H1 (cell line): ENCODE results near the gene SEMA6A. TPM values are rescaled to one million over a fixed set of nuclear protein-coding genes. Genes with fewer than 3 reads are reported as not detected.

ENCODE experiments used
- ATF3 ChIP-seq: IDR thresholded peaks from 2 replicates; pipeline ENCODE4 v1.6.1; 2011; ENCODE audit warnings: low read depth, mild to moderate bottlenecking, low read length; ENCODE audit not compliant: insufficient read depth
- BACH1 ChIP-seq: IDR thresholded peaks from 2 replicates; pipeline ENCODE4 v1.6.1; 2012; ENCODE audit warnings: low read length, improper control_type of control experiment
- BCL11A ChIP-seq, 2 experiments: IDR thresholded peaks; one replicate each; pipeline ENCODE4 v1.6.1; 2011; ENCODE audit warnings: low read depth in 2 of 2, low read length in 2 of 2, mild to moderate bottlenecking in 2 of 2
- CREB1 ChIP-seq: IDR thresholded peaks from 2 replicates; pipeline ENCODE4 v1.6.1; 2012; ENCODE audit warnings: inconsistent platforms
- CTBP2 ChIP-seq: IDR thresholded peaks from 2 replicates; pipeline ENCODE4 v1.7.0; 2011; ENCODE audit warnings: borderline replicate concordance, mild to moderate bottlenecking, moderate library complexity, mixed read lengths, low read length; ENCODE audit not compliant: insufficient read depth, insufficient read length
- GABPA ChIP-seq: IDR thresholded peaks from 2 replicates; pipeline ENCODE4 v1.6.1; 2011; ENCODE audit warnings: mild to moderate bottlenecking, low read length, moderate library complexity, borderline replicate concordance; ENCODE audit not compliant: insufficient read depth
- GTF2F1 ChIP-seq: IDR thresholded peaks from 2 replicates; pipeline ENCODE4 v1.6.1; 2012; ENCODE audit warnings: low read depth, low read length, improper control_type of control experiment, borderline replicate concordance
- MAFK ChIP-seq: IDR thresholded peaks from 2 replicates; pipeline ENCODE4 v1.6.1; 2012; ENCODE audit warnings: low read depth, mild to moderate bottlenecking, improper control_type of control experiment, low read length
- MAX ChIP-seq: IDR thresholded peaks from 2 replicates; pipeline ENCODE4 v1.6.1; 2012; ENCODE audit warnings: inconsistent platforms
- NANOG ChIP-seq: IDR thresholded peaks from 2 replicates; pipeline ENCODE4 v1.6.1; 2011; ENCODE audit warnings: low read length, low read depth, mild to moderate bottlenecking, inconsistent platforms; ENCODE audit not compliant: insufficient read depth, poor library complexity, severe bottlenecking
- POLR2A ChIP-seq, 2 experiments: IDR thresholded peaks; 1 replicate in 1 of 2; 2 replicates in 1 of 2; pipeline ENCODE4 v1.6.1; 2011; ENCODE audit warnings: low read depth in 2 of 2, low read length in 2 of 2, mild to moderate bottlenecking in 2 of 2; ENCODE audit errors: control extremely low read depth in 1 of 2
- POLR2AphosphoS5 ChIP-seq: IDR thresholded peaks from 2 replicates; pipeline ENCODE4 v1.6.1; 2011; ENCODE audit warnings: low read depth, low read length
- RAD21 ChIP-seq, 2 experiments: IDR thresholded peaks in 1 of 2; conservative IDR thresholded peaks in 1 of 2; 2 replicates each; pipeline ENCODE4 v1.6.1; 2011; ENCODE audit warnings: low read depth in 2 of 2, low read length in 2 of 2, improper control_type of control experiment in 1 of 2, inconsistent platforms in 1 of 2, mild to moderate bottlenecking in 1 of 2, moderate library complexity in 1 of 2
- RFX5 ChIP-seq: IDR thresholded peaks from 2 replicates; pipeline ENCODE4 v1.6.1; 2011; ENCODE audit warnings: low read depth, low read length, improper control_type of control experiment, borderline replicate concordance
- SP1 ChIP-seq: IDR thresholded peaks from 2 replicates; pipeline ENCODE4 v1.6.1; 2011; ENCODE audit warnings: low read depth, low read length
- SRF ChIP-seq: IDR thresholded peaks from 2 replicates; pipeline ENCODE4 v1.6.1; 2011; ENCODE audit warnings: mild to moderate bottlenecking, low read depth, low read length, moderate library complexity
- SUZ12 ChIP-seq: fragments of 200-600 bp; sonication (generic); IDR thresholded peaks from 2 replicates; pipeline ENCODE4 v1.6.1; 2012; ENCODE audit warnings: mild to moderate bottlenecking, inconsistent platforms, low read length, moderate library complexity, mixed read lengths
- TAF7 ChIP-seq: optimal IDR thresholded peaks from 2 replicates; pipeline ENCODE3; 2011; ENCODE audit warnings: low read depth, mild to moderate bottlenecking, inconsistent platforms, low read length, moderate library complexity, borderline replicate concordance
- USF2 ChIP-seq: IDR thresholded peaks from 2 replicates; pipeline ENCODE4 v1.6.1; 2011; ENCODE audit warnings: low read length, improper control_type of control experiment
- YY1 ChIP-seq: IDR thresholded peaks from 2 replicates; pipeline ENCODE4 v1.6.1; 2011; ENCODE audit warnings: low read depth, mild to moderate bottlenecking, low read length
- polyA plus RNA-seq, 7 experiments: library from polyadenylated mRNA; depleted of rRNA in 3 of 7; stranded (reverse) in 5 of 7; unstranded in 2 of 7; fragments of >200 nt in 5 of 7; fragments of 200-250 nt in 2 of 7; gene quantifications; 1 replicate in 5 of 7; 2 replicates in 1 of 7; 4 replicates in 1 of 7; pipeline versions ENCODE4 v1.2.1 to v1.2.3, GENCODE V29; 2011 to 2013; ENCODE audit warnings: missing spikeins in 2 of 7, mixed read lengths in 2 of 7
- total RNA-seq: library from RNA; stranded (reverse); fragmentation: NEBNext Ultra II Directional; extraction: Animal tissue kit (Norgen Biotek cat#: 25700); gene quantifications from 2 replicates; pipeline ENCODE4 v1.2.1, GENCODE V29; 2021
- TF ChIP-seq, protein P1 (sequence below): IDR thresholded peaks from 2 replicates; pipeline ENCODE4 v1.6.1; 2012; ENCODE audit warnings: inconsistent platforms

SEMA6A gene
- total and polyA plus RNA-seq, 2 of the 8 experiments (the other 6 are each of a cell fraction or from before 2014, with no cell fraction given): 78.3 to 277 TPM

DNA sequence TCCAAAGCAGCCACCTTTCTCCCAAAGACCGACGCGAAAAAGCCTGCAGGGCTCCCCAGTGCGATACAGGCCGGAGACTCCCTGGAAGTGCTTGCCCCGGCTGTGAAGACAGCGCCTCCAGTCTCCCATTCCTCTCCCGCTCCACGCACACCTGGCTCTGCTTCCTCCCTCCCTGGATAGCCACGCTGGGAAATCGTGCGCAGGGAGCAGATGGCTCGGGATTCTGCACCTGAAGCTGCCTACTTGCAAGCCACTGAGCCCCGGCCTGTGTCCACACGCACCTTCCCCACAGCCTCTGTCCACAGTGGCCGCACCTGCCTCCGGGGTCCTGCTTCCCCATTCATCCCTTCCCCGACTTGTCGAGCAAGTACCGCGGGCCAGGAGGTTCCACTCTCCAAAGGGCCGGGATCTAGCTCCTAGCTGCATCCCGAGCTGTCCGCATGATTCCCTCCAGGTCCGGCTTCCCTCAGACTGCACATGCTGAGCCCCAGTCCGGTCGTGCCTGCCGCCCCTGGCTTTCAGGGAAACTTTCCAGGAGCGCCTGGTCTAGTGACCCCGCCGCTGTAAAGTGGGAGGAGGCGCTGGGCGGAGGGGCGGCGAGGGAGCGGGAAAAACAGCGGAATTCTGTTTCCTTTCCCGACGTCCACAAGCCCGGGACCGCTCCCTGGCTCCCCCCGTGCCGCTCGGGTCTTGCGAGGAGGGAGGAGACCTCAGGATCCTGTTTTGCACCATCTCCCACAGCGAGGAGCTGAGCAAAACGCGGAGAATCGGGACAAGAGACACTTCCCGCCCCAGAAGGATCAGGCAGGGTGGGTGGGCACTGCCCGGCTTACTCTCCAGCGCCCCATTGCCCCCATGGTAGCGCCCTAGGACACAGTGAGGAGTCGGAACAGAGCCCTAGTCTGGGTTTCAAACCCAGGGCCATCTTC lies 2.0 kb downstream of the SEMA6A start (continued):
- TF ChIP-seq SUZ12 (no peak; the same call in 1 of the 2 replicates), TAF7 (no peak), POLR2A (IDR thresholded peaks at IDR 0.05; ENCODE audit: control extremely low read depth in 1 of 2, low read depth in 2 of 2, low read length in 2 of 2) (peak in 1 of 2 experiments; percentile 31; a peak in 1 of 3 replicates), USF2 (no peak), RFX5 (no peak), GABPA (no peak), BCL11A (IDR thresholded peaks at IDR 0.05; ENCODE audit: low read depth in 2 of 2, low read length in 2 of 2) (no peak), GTF2F1 (no peak), SRF (no peak), BACH1 (no peak), MAX (peak; percentile 45; the same call in 1 of the 2 replicates), YY1 (no peak), RAD21 (IDR thresholded peaks at IDR 0.05 in 1 of 2, conservative IDR thresholded peaks at IDR 0.05 in 1 of 2; ENCODE audit: low read depth in 2 of 2, low read length in 2 of 2) (no peak), NANOG (no peak), CTBP2 (no peak), POLR2AphosphoS5 (peak; percentile 20), MAFK (no peak), CREB1 (no peak), ATF3 (no peak), SP1 (peak; percentile 13; the same call in 1 of the 2 replicates)
- TF ChIP-seq, protein P1, sequence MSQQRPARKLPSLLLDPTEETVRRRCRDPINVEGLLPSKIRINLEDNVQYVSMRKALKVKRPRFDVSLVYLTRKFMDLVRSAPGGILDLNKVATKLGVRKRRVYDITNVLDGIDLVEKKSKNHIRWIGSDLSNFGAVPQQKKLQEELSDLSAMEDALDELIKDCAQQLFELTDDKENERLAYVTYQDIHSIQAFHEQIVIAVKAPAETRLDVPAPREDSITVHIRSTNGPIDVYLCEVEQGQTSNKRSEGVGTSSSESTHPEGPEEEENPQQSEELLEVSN: 0 out of 2 replicates have a peak, but pooled peaks have one; percentile 16
